HepG2 (cell line): ENCODE data around the gene HSD3B7. TPM values are rescaled to one million over a fixed set of nuclear protein-coding genes. Genes with fewer than 3 reads are reported as not detected.

Source experiments
- ARHGAP35 ChIP-seq: sonication (generic); formaldehyde crosslinking; IDR thresholded peaks from 2 replicates; pipeline ENCODE4 v1.9.0; 2022; ENCODE audit warnings: mild to moderate bottlenecking, inconsistent platforms, moderate library complexity, missing genetic modification reagents, borderline replicate concordance
- IKZF1 ChIP-seq: fragments of 450-650 bp; IDR thresholded peaks from 2 replicates; pipeline ENCODE4 v1.7.1; 2016
- NFYB ChIP-seq: sonication (generic); formaldehyde crosslinking; IDR thresholded peaks from 2 replicates; pipeline ENCODE4 v1.4.0; 2020; ENCODE audit warnings: missing genetic modification reagents
- PAWR ChIP-seq: sonication (generic); formaldehyde crosslinking; IDR thresholded peaks from 2 replicates; pipeline ENCODE4 v1.4.0; 2020; ENCODE audit warnings: missing genetic modification reagents, mild to moderate bottlenecking, borderline replicate concordance
- POLR2AphosphoS5 ChIP-seq: IDR thresholded peaks from 2 replicates; pipeline ENCODE4 v1.6.1; 2012; ENCODE audit warnings: low read depth, low read length
- RFX5 ChIP-seq: IDR thresholded peaks from 2 replicates; pipeline ENCODE4 v1.6.1; 2011; ENCODE audit warnings: low read depth, low read length, improper control_type of control experiment
- ZFP41 ChIP-seq: sonication (generic); formaldehyde crosslinking; IDR thresholded peaks from 2 replicates; pipeline ENCODE4 v1.4.0; 2020; ENCODE audit warnings: mild to moderate bottlenecking, missing genetic modification reagents, borderline replicate concordance
- ZNF546 ChIP-seq: sonication (generic); formaldehyde crosslinking; conservative IDR thresholded peaks from 2 replicates; pipeline ENCODE4 v1.8.1; 2023; ENCODE audit warnings: mild to moderate bottlenecking, missing genetic modification reagents
- ZNF878 ChIP-seq: sonication (generic); formaldehyde crosslinking; IDR thresholded peaks from 2 replicates; pipeline ENCODE4 v1.8.1; 2023; ENCODE audit warnings: mild to moderate bottlenecking, missing genetic modification reagents, moderate library complexity
- polyA plus RNA-seq, 8 experiments: library from polyadenylated mRNA; depleted of rRNA in 3 of 8; stranded (reverse) in 7 of 8; unstranded in 1 of 8; fragments of >200 nt; fragmentation: Illumina TruSeq in 4 of 8; extraction: Trizol in 4 of 8; gene quantifications; 2 replicates each; pipeline versions ENCODE4 v1.2.1 to v1.2.3, GENCODE V29; 2011 to 2016; ENCODE audit warnings: low read depth in 4 of 8, missing spikeins in 1 of 8, mixed read lengths in 1 of 8; ENCODE audit not compliant: insufficient read depth in 1 of 8
- total RNA-seq, 5 experiments: library from RNA; depleted of rRNA; stranded (reverse); fragments of >200 nt; fragmentation: Illumina TruSeq; extraction: Trizol; gene quantifications; 2 replicates each; pipeline ENCODE4 v1.2.3, GENCODE V29; 2016; ENCODE audit warnings: low read depth in 1 of 5
- TF ChIP-seq, protein P1 (sequence below): sonication (generic); formaldehyde crosslinking; IDR thresholded peaks from 2 replicates; pipeline ENCODE4 v1.8.1; 2023; ENCODE audit warnings: missing genetic modification reagents, inconsistent platforms, borderline replicate concordance
- TF ChIP-seq, protein P2 (sequence below): sonication (generic); formaldehyde crosslinking; IDR thresholded peaks from 2 replicates; pipeline ENCODE4 v1.4.0; 2020; ENCODE audit warnings: missing genetic modification reagents, mild to moderate bottlenecking, borderline replicate concordance
- TF ChIP-seq, protein P3 (sequence below): sonication (generic); formaldehyde crosslinking; IDR thresholded peaks from 2 replicates; pipeline ENCODE4 v1.4.0; 2020; ENCODE audit warnings: missing genetic modification reagents
- TF ChIP-seq, protein P4 (sequence below): sonication (generic); formaldehyde crosslinking; IDR thresholded peaks from 2 replicates; pipeline ENCODE4 v1.4.0; 2020; ENCODE audit warnings: missing genetic modification reagents, borderline replicate concordance
- TF ChIP-seq, protein P5 (sequence below): sonication (generic); formaldehyde crosslinking; IDR thresholded peaks from 2 replicates; pipeline ENCODE4 v1.5.0; 2020; ENCODE audit warnings: mild to moderate bottlenecking, missing genetic modification reagents

Gene HSD3B7
- total and polyA plus RNA-seq, 2 of the 13 experiments (the other 11 are each of a cell fraction or from before 2014, with no cell fraction given), result 32.9 to 69.7 TPM

DNA sequence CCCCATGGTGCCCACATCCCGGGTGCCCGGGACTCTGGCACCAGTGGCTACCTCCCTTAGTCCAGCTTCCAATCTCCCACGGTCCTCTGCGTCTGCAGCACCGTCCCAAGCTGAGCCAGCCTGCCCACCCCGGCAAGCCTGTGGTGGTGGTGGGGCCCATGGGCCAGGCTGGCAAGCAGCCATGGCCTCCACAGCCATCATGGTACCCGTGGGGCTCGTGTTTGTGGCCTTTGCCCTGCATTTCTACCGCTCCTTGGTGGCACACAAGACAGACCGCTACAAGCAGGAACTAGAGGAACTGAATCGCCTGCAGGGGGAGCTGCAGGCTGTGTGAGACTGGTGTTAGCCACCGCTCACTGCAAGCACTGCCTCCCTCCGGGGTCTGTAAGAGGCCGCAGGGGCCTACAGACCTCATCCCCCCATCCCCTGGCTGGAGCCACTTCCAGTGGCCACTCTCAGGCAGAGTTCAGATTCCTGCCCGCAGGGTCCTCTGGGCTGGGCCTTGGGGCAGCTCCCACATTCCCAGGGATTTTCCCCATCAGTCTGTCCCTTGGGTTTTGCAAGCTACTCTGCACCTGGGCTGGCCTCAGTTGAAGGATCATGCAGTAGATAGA, 31.4 kb upstream of the HSD3B7 start (continued):
- TF ChIP-seq, protein P1, sequence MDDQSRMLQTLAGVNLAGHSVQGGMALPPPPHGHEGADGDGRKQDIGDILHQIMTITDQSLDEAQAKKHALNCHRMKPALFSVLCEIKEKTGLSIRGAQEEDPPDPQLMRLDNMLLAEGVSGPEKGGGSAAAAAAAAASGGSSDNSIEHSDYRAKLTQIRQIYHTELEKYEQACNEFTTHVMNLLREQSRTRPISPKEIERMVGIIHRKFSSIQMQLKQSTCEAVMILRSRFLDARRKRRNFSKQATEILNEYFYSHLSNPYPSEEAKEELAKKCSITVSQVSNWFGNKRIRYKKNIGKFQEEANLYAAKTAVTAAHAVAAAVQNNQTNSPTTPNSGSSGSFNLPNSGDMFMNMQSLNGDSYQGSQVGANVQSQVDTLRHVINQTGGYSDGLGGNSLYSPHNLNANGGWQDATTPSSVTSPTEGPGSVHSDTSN, result no peak
- no peak for TF ChIP-seq ZNF878
- TF ChIP-seq IKZF1, result no peak
- TF ChIP-seq, protein P2, sequence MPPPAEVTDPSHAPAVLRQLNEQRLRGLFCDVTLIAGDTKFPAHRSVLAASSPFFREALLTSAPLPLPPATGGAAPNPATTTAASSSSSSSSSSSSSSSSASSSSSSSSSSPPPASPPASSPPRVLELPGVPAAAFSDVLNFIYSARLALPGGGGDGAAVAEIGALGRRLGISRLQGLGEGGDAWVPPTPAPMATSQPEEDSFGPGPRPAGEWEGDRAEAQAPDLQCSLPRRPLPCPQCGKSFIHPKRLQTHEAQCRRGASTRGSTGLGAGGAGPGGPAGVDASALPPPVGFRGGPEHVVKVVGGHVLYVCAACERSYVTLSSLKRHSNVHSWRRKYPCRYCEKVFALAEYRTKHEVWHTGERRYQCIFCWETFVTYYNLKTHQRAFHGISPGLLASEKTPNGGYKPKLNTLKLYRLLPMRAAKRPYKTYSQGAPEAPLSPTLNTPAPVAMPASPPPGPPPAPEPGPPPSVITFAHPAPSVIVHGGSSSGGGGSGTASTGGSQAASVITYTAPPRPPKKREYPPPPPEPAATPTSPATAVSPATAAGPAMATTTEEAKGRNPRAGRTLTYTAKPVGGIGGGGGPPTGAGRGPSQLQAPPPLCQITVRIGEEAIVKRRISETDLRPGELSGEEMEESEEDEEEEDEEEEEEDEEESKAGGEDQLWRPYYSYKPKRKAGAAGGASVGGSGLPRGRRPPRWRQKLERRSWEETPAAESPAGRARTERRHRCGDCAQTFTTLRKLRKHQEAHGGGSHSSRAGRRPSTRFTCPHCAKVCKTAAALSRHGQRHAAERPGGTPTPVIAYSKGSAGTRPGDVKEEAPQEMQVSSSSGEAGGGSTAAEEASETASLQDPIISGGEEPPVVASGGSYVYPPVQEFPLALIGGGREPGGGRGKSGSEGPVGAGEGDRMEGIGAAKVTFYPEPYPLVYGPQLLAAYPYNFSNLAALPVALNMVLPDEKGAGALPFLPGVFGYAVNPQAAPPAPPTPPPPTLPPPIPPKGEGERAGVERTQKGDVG (CRISPR knock-in tag), result peak; percentile 76; the same call in 1 of the 2 replicates
- TF ChIP-seq, protein P3, sequence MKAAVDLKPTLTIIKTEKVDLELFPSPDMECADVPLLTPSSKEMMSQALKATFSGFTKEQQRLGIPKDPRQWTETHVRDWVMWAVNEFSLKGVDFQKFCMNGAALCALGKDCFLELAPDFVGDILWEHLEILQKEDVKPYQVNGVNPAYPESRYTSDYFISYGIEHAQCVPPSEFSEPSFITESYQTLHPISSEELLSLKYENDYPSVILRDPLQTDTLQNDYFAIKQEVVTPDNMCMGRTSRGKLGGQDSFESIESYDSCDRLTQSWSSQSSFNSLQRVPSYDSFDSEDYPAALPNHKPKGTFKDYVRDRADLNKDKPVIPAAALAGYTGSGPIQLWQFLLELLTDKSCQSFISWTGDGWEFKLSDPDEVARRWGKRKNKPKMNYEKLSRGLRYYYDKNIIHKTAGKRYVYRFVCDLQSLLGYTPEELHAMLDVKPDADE (CRISPR knock-in tag), result no peak
- TF ChIP-seq, protein P4, sequence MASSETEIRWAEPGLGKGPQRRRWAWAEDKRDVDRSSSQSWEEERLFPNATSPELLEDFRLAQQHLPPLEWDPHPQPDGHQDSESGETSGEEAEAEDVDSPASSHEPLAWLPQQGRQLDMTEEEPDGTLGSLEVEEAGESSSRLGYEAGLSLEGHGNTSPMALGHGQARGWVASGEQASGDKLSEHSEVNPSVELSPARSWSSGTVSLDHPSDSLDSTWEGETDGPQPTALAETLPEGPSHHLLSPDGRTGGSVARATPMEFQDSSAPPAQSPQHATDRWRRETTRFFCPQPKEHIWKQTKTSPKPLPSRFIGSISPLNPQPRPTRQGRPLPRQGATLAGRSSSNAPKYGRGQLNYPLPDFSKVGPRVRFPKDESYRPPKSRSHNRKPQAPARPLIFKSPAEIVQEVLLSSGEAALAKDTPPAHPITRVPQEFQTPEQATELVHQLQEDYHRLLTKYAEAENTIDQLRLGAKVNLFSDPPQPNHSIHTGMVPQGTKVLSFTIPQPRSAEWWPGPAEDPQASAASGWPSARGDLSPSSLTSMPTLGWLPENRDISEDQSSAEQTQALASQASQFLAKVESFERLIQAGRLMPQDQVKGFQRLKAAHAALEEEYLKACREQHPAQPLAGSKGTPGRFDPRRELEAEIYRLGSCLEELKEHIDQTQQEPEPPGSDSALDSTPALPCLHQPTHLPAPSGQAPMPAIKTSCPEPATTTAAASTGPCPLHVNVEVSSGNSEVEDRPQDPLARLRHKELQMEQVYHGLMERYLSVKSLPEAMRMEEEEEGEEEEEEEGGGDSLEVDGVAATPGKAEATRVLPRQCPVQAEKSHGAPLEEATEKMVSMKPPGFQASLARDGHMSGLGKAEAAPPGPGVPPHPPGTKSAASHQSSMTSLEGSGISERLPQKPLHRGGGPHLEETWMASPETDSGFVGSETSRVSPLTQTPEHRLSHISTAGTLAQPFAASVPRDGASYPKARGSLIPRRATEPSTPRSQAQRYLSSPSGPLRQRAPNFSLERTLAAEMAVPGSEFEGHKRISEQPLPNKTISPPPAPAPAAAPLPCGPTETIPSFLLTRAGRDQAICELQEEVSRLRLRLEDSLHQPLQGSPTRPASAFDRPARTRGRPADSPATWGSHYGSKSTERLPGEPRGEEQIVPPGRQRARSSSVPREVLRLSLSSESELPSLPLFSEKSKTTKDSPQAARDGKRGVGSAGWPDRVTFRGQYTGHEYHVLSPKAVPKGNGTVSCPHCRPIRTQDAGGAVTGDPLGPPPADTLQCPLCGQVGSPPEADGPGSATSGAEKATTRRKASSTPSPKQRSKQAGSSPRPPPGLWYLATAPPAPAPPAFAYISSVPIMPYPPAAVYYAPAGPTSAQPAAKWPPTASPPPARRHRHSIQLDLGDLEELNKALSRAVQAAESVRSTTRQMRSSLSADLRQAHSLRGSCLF (CRISPR knock-in tag), result no peak
- 0 out of 2 replicates have a peak, but pooled peaks have one; percentile 21 for TF ChIP-seq NFYB (CRISPR knock-in tag)
- TF ChIP-seq ARHGAP35, result peak; percentile 41; the same call in 1 of the 2 replicates
- TF ChIP-seq, protein P5, sequence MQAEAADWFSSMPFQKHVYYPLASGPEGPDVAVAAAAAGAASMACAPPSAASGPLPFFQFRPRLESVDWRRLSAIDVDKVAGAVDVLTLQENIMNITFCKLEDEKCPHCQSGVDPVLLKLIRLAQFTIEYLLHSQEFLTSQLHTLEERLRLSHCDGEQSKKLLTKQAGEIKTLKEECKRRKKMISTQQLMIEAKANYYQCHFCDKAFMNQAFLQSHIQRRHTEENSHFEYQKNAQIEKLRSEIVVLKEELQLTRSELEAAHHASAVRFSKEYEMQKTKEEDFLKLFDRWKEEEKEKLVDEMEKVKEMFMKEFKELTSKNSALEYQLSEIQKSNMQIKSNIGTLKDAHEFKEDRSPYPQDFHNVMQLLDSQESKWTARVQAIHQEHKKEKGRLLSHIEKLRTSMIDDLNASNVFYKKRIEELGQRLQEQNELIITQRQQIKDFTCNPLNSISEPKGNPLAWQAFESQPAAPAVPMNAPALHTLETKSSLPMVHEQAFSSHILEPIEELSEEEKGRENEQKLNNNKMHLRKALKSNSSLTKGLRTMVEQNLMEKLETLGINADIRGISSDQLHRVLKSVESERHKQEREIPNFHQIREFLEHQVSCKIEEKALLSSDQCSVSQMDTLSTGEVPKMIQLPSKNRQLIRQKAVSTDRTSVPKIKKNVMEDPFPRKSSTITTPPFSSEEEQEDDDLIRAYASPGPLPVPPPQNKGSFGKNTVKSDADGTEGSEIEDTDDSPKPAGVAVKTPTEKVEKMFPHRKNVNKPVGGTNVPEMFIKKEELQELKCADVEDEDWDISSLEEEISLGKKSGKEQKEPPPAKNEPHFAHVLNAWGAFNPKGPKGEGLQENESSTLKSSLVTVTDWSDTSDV (CRISPR knock-in tag), result no peak
- no peak for TF ChIP-seq POLR2AphosphoS5
- TF ChIP-seq RFX5, result no peak
- no peak; the same call in 1 of the 2 replicates for TF ChIP-seq ZNF546
- no peak for TF ChIP-seq ZFP41 (CRISPR knock-in tag)
- TF ChIP-seq PAWR (CRISPR knock-in tag), result no peak
